Transverse colon (tissue), 4 donors: ENCODE results near the gene MTRF1.

Source experiments
- CTCF ChIP-seq, 5 experiments: fragments of 200-600 bp in 3 of 5; fragments of 450-650 bp in 2 of 5; sonication (generic) in 3 of 5; IDR thresholded peaks; 1 replicate in 2 of 5; 2 replicates in 3 of 5; pipeline ENCODE4 v1.5.1; 2016 to 2017; ENCODE audit warnings: antibody characterized with exemption in 5 of 5, inconsistent platforms in 3 of 5, mild to moderate bottlenecking in 2 of 5, moderate library complexity in 1 of 5
- POLR2A ChIP-seq: fragments of 450-650 bp; IDR thresholded peaks from one replicate; pipeline ENCODE4 v1.6.1; 2016; ENCODE audit warnings: antibody characterized with exemption, mild to moderate bottlenecking, moderate library complexity
- POLR2AphosphoS5 ChIP-seq, 3 donors: sonication (generic); formaldehyde crosslinking; IDR thresholded peaks; one replicate each; pipeline ENCODE4 v1.6.1; 2016; ENCODE audit warnings: antibody characterized with exemption in 3 of 3

- TF ChIP-seq CTCF (IDR thresholded peaks at IDR 0.05), result no peak
- no peak for TF ChIP-seq POLR2A
- TF ChIP-seq POLR2AphosphoS5 (IDR thresholded peaks at IDR 0.05), result no peak
Observed at GRCh38 chr13:41177616-41178015, 85.8 kb downstream of the MTRF1 start.
